H1 (cell line): Measurements from ENCODE around the gene CHAD. TPM values are rescaled to one million over a fixed set of nuclear protein-coding genes. Genes with fewer than 3 reads are reported as not detected.

Experiments used
- CTCF ChIA-PET: fragments of 300-600 bp; sonication (Branson Sonifier 250); formaldehyde crosslinking; loops from one replicate; lab custom pipeline; 2021; ENCODE audit not compliant: partially characterized antibody; lab: Charles Lee
- POLR2A ChIA-PET: fragments of 300-600 bp; sonication (Branson Sonifier 250); formaldehyde crosslinking; loops from one replicate; lab custom pipeline; 2021; ENCODE audit warnings: inconsistent platforms; ENCODE audit not compliant: partially characterized antibody; lab: Charles Lee
- DNase-seq, 2 experiments: peaks; one replicate each; pipeline versions ENCODE4 v3.0.0 to v3.0.0-alpha.2; 2010 to 2022; ENCODE audit warnings: low spot score in 2 of 2, low read depth in 1 of 2, mixed read lengths in 1 of 2
- FAIRE-seq: peaks from 2 replicates; lab custom pipeline; 2011; peaks lifted over from hg19 to GRCh38; lab: Jason Lieb, UNC
- H2AFZ ChIP-seq: 2 replicates; pipeline ENCODE4 v1.8.1; 2012; ENCODE audit warnings: low read length, inconsistent platforms
- H2AK5ac ChIP-seq: 2 replicates; pipeline ENCODE4 v1.6.1; 2013; ENCODE audit warnings: low read depth, low read length
- H2BK120ac ChIP-seq: replicated peaks from 2 replicates; pipeline ENCODE3; 2013; ENCODE audit warnings: low read depth, low read length, inconsistent platforms
- H2BK12ac ChIP-seq: 2 replicates; pipeline ENCODE4 v1.6.1; 2013; ENCODE audit warnings: low read depth, low read length
- H2BK15ac ChIP-seq: 2 replicates; pipeline ENCODE4 v1.6.1; 2013; ENCODE audit warnings: low read length
- H2BK20ac ChIP-seq: 2 replicates; pipeline ENCODE4 v1.6.1; 2013; ENCODE audit warnings: low read length
- H2BK5ac ChIP-seq: 2 replicates; pipeline ENCODE4 v1.6.1; 2013; ENCODE audit warnings: low read depth, low read length
- H3K14ac ChIP-seq: 2 replicates; pipeline ENCODE4 v1.6.1; 2013; ENCODE audit warnings: inconsistent platforms; ENCODE audit not compliant: insufficient read length
- H3K18ac ChIP-seq: 2 replicates; pipeline ENCODE4 v1.6.1; 2013; ENCODE audit warnings: low read length; ENCODE audit errors: extremely low read depth
- H3K23ac ChIP-seq: 2 replicates; pipeline ENCODE4 v1.6.1; 2013; ENCODE audit warnings: inconsistent platforms; ENCODE audit not compliant: insufficient read length
- H3K23me2 ChIP-seq: 2 replicates; pipeline ENCODE4 v1.6.1; 2013; ENCODE audit warnings: low read depth, low read length
- H3K27ac ChIP-seq: 2 replicates; pipeline ENCODE4 v1.6.1; 2011; ENCODE audit warnings: low read depth, low read length, inconsistent platforms
- H3K27me3 ChIP-seq, 4 experiments: replicated peaks in 1 of 4; 1 replicate in 1 of 4; 2 replicates in 3 of 4; pipeline versions ENCODE4 v1.6.1 to v1.8.1; 2011 to 2013; ENCODE audit warnings: low read length in 3 of 4, mild to moderate bottlenecking in 3 of 4, inconsistent platforms in 2 of 4, mixed read lengths in 2 of 4, moderate library complexity in 1 of 4; ENCODE audit not compliant: control insufficient read depth in 3 of 4, insufficient read depth in 3 of 4; ENCODE audit errors: extremely low read depth in 1 of 4
- H3K36me3 ChIP-seq, 4 experiments: 2 replicates each; pipeline versions ENCODE4 v1.6.1 to v1.8.1; 2011 to 2013; ENCODE audit warnings: mild to moderate bottlenecking in 4 of 4, low read length in 3 of 4, moderate library complexity in 2 of 4, control low read depth in 1 of 4, inconsistent platforms in 1 of 4; ENCODE audit not compliant: insufficient read depth in 4 of 4, control insufficient read depth in 2 of 4
- H3K4ac ChIP-seq: replicated peaks from 2 replicates; pipeline ENCODE3; 2013; ENCODE audit warnings: low read length, low read depth, mixed read lengths, inconsistent platforms; ENCODE audit not compliant: insufficient read length
- H3K4me1 ChIP-seq, 4 experiments: replicated peaks in 1 of 4; 1 replicate in 1 of 4; 2 replicates in 3 of 4; pipeline versions ENCODE4 v1.6.1 to v1.8.1; 2011 to 2013; ENCODE audit warnings: low read length in 3 of 4, inconsistent platforms in 2 of 4, mixed read lengths in 1 of 4; ENCODE audit not compliant: insufficient read depth in 4 of 4, control insufficient read depth in 3 of 4
- H3K4me2 ChIP-seq, 2 experiments: 2 replicates each; pipeline versions ENCODE4 v1.6.1 to v1.8.1; 2011 to 2013; ENCODE audit warnings: low read depth in 2 of 2, low read length in 2 of 2, control low read depth in 1 of 2, inconsistent platforms in 1 of 2, mild to moderate bottlenecking in 1 of 2; ENCODE audit not compliant: insufficient read depth in 1 of 2
- H3K4me3 ChIP-seq, 4 experiments: fragments of 200-600, 300-600 bp in 1 of 4; sonication (generic), shearing (Covaris generic), sonication (Bioruptor Twin) in 1 of 4; 2 replicates each; pipeline versions ENCODE4 v1.5.1 to v1.8.1; 2011 to 2016; ENCODE audit warnings: low read length in 4 of 4, low read depth in 3 of 4, control low read depth in 2 of 4, inconsistent platforms in 2 of 4, mild to moderate bottlenecking in 2 of 4, mixed read lengths in 1 of 4, moderate library complexity in 1 of 4; ENCODE audit not compliant: insufficient read depth in 2 of 4; ENCODE audit errors: extremely low read depth in 1 of 4
- H3K56ac ChIP-seq: replicated peaks from 2 replicates; pipeline ENCODE3; 2013; ENCODE audit warnings: low read depth, mild to moderate bottlenecking, mixed read lengths, low read length, inconsistent platforms; ENCODE audit not compliant: insufficient read length
- H3K79me1 ChIP-seq: 2 replicates; pipeline ENCODE4 v1.6.1; 2013; ENCODE audit warnings: low read depth, low read length, control low read depth
- H3K79me2 ChIP-seq, 2 experiments: 2 replicates each; pipeline versions ENCODE4 v1.6.1 to v1.8.1; 2012 to 2013; ENCODE audit warnings: low read length in 2 of 2, mild to moderate bottlenecking in 2 of 2, inconsistent platforms in 1 of 2; ENCODE audit not compliant: insufficient read depth in 2 of 2, control insufficient read depth in 1 of 2
- H3K9ac ChIP-seq, 4 experiments: replicated peaks in 1 of 4; 1 replicate in 1 of 4; 2 replicates in 3 of 4; pipeline versions ENCODE4 v1.6.1 to v1.8.1; 2011 to 2013; ENCODE audit warnings: low read depth in 3 of 4, low read length in 3 of 4, control low read depth in 2 of 4, mild to moderate bottlenecking in 2 of 4, moderate library complexity in 2 of 4, inconsistent platforms in 1 of 4; ENCODE audit errors: extremely low read depth in 1 of 4
- H3K9me3 ChIP-seq, 2 experiments: 2 replicates each; pipeline versions ENCODE4 v1.6.1 to v1.8.1; 2012 to 2013; ENCODE audit warnings: mild to moderate bottlenecking in 2 of 2, moderate library complexity in 2 of 2, control low read depth in 1 of 2, inconsistent platforms in 1 of 2, low read depth in 1 of 2, low read length in 1 of 2, mixed read lengths in 1 of 2; ENCODE audit not compliant: insufficient read depth in 2 of 2
- H4K20me1 ChIP-seq, 2 experiments: replicated peaks in 1 of 2; 2 replicates each; pipeline versions ENCODE3 to v1.8.1; 2011 to 2013; ENCODE audit warnings: inconsistent platforms in 2 of 2, low read length in 2 of 2, mild to moderate bottlenecking in 1 of 2; ENCODE audit not compliant: insufficient read depth in 2 of 2, control insufficient read depth in 1 of 2
- H4K5ac ChIP-seq: 2 replicates; pipeline ENCODE4 v1.6.1; 2013; ENCODE audit warnings: low read length, low read depth, mixed read lengths, inconsistent platforms; ENCODE audit not compliant: insufficient read length
- H4K8ac ChIP-seq: 2 replicates; pipeline ENCODE4 v1.8.0; 2013; ENCODE audit warnings: mild to moderate bottlenecking, moderate library complexity, low read length, inconsistent platforms; ENCODE audit not compliant: insufficient read depth; ENCODE audit errors: extremely low read depth
- H4K91ac ChIP-seq: replicated peaks from 2 replicates; pipeline ENCODE3; 2013; ENCODE audit warnings: low read length, mixed read lengths, inconsistent platforms; ENCODE audit not compliant: insufficient read length
- CBX5 ChIP-seq: fragments of 300-800, 300-1000 bp; sonication (generic); IDR thresholded peaks from 2 replicates; pipeline ENCODE4 v1.7.1; 2016; ENCODE audit warnings: antibody characterized with exemption, low read length, low read depth
- CBX8 ChIP-seq: fragments of 300-800, 300-1000 bp; sonication (generic); IDR thresholded peaks from 2 replicates; pipeline ENCODE4 v1.7.1; 2016; ENCODE audit warnings: low read depth, low read length, borderline replicate concordance
- CHD2 ChIP-seq: IDR thresholded peaks from 2 replicates; pipeline ENCODE4 v1.6.1; 2012; ENCODE audit warnings: low read length, improper control_type of control experiment
- EZH2 ChIP-seq: fragments of 200-600 bp; sonication (generic); IDR thresholded peaks from 2 replicates; pipeline ENCODE4 v1.7.1; 2012; ENCODE audit warnings: low read depth, mild to moderate bottlenecking, moderate library complexity, low read length, inconsistent platforms; ENCODE audit not compliant: severe bottlenecking
- JUND ChIP-seq: IDR thresholded peaks from 2 replicates; pipeline ENCODE4 v1.6.1; 2011; ENCODE audit warnings: mild to moderate bottlenecking, improper control_type of control experiment, low read length
- WGBS, 2 experiments: shearing (Covaris generic) in 1 of 2; methylation state at CpG; one replicate each; pipeline versions ENCODE4 v1.1.6 to v1.1.7; 2013 to 2015; ENCODE audit warnings: low lambda C conversion rate in 2 of 2, mixed read lengths in 2 of 2, inconsistent platforms in 1 of 2, low coverage in 1 of 2, missing lambda C conversion rate in 1 of 2; ENCODE audit not compliant: insufficient replicate concordance in 2 of 2, insufficient coverage in 1 of 2, insufficient read length in 1 of 2; ENCODE audit errors: extremely low coverage in 1 of 2, missing lambda C conversion rate in 1 of 2; 5-methylcytosine and 5-hydroxymethylcytosine counted together
- polyA plus RNA-seq, 7 experiments: library from polyadenylated mRNA; depleted of rRNA in 3 of 7; stranded (reverse) in 5 of 7; unstranded in 2 of 7; fragments of >200 nt in 5 of 7; fragments of 200-250 nt in 2 of 7; gene quantifications; 1 replicate in 5 of 7; 2 replicates in 1 of 7; 4 replicates in 1 of 7; pipeline versions ENCODE4 v1.2.1 to v1.2.3, GENCODE V29; 2011 to 2013; ENCODE audit warnings: missing spikeins in 2 of 7, mixed read lengths in 2 of 7
- total RNA-seq: library from RNA; stranded (reverse); fragmentation: NEBNext Ultra II Directional; extraction: Animal tissue kit (Norgen Biotek cat#: 25700); gene quantifications from 2 replicates; pipeline ENCODE4 v1.2.1, GENCODE V29; 2021
- TF ChIP-seq, protein P1 (sequence below): IDR thresholded peaks from 2 replicates; pipeline ENCODE4 v1.6.1; 2012; ENCODE audit warnings: low read length, inconsistent platforms

Gene CHAD
- total and polyA plus RNA-seq, 2 of the 8 experiments (the other 6 are each of a cell fraction or from before 2014, with no cell fraction given): 0.03 TPM; not detected in 1

- ChIA-PET CTCF (no interaction called here), POLR2A (no interaction called here)
- H2AK5ac ChIP-seq: no peak overlapping the region
- H2BK15ac ChIP-seq: no peak overlapping the region
- H3K14ac ChIP-seq: no peak overlapping the region
- DNase-seq: no peak
- no peak overlapping the region for H3K18ac ChIP-seq
- H3K4me3 ChIP-seq: no peak overlapping the region
- H4K5ac ChIP-seq: no peak overlapping the region
- no peak for TF ChIP-seq CBX8
- TF ChIP-seq JUND: no peak
- no peak for TF ChIP-seq EZH2
- no peak for TF ChIP-seq CBX5
- TF ChIP-seq CHD2: no peak
- TF ChIP-seq, protein P1, sequence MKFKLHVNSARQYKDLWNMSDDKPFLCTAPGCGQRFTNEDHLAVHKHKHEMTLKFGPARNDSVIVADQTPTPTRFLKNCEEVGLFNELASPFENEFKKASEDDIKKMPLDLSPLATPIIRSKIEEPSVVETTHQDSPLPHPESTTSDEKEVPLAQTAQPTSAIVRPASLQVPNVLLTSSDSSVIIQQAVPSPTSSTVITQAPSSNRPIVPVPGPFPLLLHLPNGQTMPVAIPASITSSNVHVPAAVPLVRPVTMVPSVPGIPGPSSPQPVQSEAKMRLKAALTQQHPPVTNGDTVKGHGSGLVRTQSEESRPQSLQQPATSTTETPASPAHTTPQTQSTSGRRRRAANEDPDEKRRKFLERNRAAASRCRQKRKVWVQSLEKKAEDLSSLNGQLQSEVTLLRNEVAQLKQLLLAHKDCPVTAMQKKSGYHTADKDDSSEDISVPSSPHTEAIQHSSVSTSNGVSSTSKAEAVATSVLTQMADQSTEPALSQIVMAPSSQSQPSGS: no peak
- no peak overlapping the region for H3K4me2 ChIP-seq
- H3K9ac ChIP-seq: no peak overlapping the region; a peak in 1 of 7 replicates
- H2BK12ac ChIP-seq: no peak overlapping the region
- no peak overlapping the region for H2BK20ac ChIP-seq
- H2BK5ac ChIP-seq: no peak overlapping the region
- FAIRE-seq: no peak
- no peaks in the 10 kb centered on the region for H3K79me1 ChIP-seq
- H3K4me1 ChIP-seq: peaks cover 0 to 4% (median 0%) of the 10 kb centered on the region in 4 experiments; a peak in 1 of 7 replicates
- H4K91ac ChIP-seq: no peak overlapping the region
- H3K27me3 ChIP-seq: peaks cover 0 to 5% (median 3%) of the 10 kb centered on the region in 4 experiments; a peak in 5 of 7 replicates
- no peak overlapping the region for H2AFZ ChIP-seq
- H2BK120ac ChIP-seq: no peak overlapping the region
- H3K23me2 ChIP-seq: no peaks in the 10 kb centered on the region
- no peak overlapping the region for H3K4ac ChIP-seq
- H3K56ac ChIP-seq: no peak overlapping the region
- no peak overlapping the region for H4K8ac ChIP-seq
- H3K79me2 ChIP-seq: no peaks in the 10 kb centered on the region
- H4K20me1 ChIP-seq: peaks cover 0 to 9% of the 10 kb centered on the region in 2 experiments
- H3K27ac ChIP-seq: no peak overlapping the region
- no peaks in the 10 kb centered on the region; a peak in 1 of 8 replicates for H3K36me3 ChIP-seq
- no peaks in the 10 kb centered on the region for H3K9me3 ChIP-seq
- H3K23ac ChIP-seq: no peak overlapping the region
- 90% methylated on average over 9 of the region's 9 CpGs; no CpG with 5 or more reads in 1 of the 2 experiments for WGBS, 2 experiments
These were observed 6.2 kb downstream of the CHAD start for GRCh38 chr17:50462446-50462845.
